ENCODE measurements around the gene FNDC3B. TPM values are rescaled to one million over a fixed set of nuclear protein-coding genes. Genes with fewer than 3 reads are reported as not detected.

FNDC3B gene
- total RNA-seq, 2 experiments from 2014 or later: 9.2 to 13.5 TPM

GRCh38 chr3:172119266-172119969 lies 80.0 kb downstream of the FNDC3B start:
- Mint-ChIP-seq H3K27ac (no peak overlapping the region), H3K27me3 (ENCODE audit: low read depth) (no peaks in the 10 kb centered on the region), H3K9me3 (no peaks in the 10 kb centered on the region), H3K4me1 (ENCODE audit: low read depth) (no peaks in the 10 kb centered on the region), H3K36me3 (ENCODE audit: low read depth) (peaks cover 15% of the 10 kb centered on the region), H3K4me3 (no peak overlapping the region)
- intact Hi-C loops (cut with micrococcal nuclease): no loop called here
- DNase-seq: no peak
- CTCF ChIA-PET: interaction anchor here (0.7 to 1.7 kb wide), 2 partner anchors 77 to 153 kb away, joined by 3 read pairs; no protein-coding TSS in a partner anchor

DNA sequence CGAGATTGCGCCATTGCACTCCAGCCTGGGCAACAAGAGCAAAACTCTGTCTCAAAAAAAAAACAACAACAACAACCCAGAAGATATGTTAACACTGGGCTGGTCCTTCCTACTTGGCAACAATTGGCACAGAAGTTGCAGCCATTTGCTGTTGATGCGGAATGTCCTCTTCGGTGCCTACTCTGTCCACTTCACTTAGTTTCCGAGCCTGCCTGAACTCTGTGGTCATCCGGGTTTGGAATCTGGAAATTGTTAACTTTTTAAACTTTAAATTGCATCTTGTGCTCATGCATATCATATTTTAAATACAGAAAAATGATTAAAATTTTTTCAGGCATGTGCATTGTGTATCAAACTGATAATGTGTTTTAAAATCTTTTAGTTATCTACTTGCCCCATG lies 81.5 kb downstream of the FNDC3B start:
- H3K4me1 Mint-ChIP-seq (ENCODE audit: low read depth): peaks cover 5% of the 10 kb centered on the region
- peaks cover 22% of the 10 kb centered on the region for H3K36me3 Mint-ChIP-seq (ENCODE audit: low read depth)
- H3K27ac Mint-ChIP-seq: no peak overlapping the region
- no peaks in the 10 kb centered on the region for H3K9me3 Mint-ChIP-seq
- DNase-seq: no peak
- CTCF ChIA-PET: no interaction called here
- no peaks in the 10 kb centered on the region for H3K27me3 Mint-ChIP-seq (ENCODE audit: low read depth)
- no peak overlapping the region for H3K4me3 Mint-ChIP-seq
- intact Hi-C loops (cut with micrococcal nuclease): no loop called here

GRCh38 chr3:172121981-172122380 lies 82.6 kb downstream of the FNDC3B start:
- CTCF ChIA-PET: interaction anchor here (0.7 kb wide), 2 partner anchors 12 to 14 kb away, joined by 3 read pairs; no protein-coding TSS in a partner anchor
- Mint-ChIP-seq H3K27ac (no peak overlapping the region), H3K9me3 (no peaks in the 10 kb centered on the region), H3K4me3 (no peak overlapping the region), H3K27me3 (ENCODE audit: low read depth) (no peaks in the 10 kb centered on the region), H3K4me1 (ENCODE audit: low read depth) (peaks cover 10% of the 10 kb centered on the region), H3K36me3 (ENCODE audit: low read depth) (peaks cover 22% of the 10 kb centered on the region)
- intact Hi-C loops (cut with micrococcal nuclease): no loop called here
- DNase-seq: no peak

DNA sequence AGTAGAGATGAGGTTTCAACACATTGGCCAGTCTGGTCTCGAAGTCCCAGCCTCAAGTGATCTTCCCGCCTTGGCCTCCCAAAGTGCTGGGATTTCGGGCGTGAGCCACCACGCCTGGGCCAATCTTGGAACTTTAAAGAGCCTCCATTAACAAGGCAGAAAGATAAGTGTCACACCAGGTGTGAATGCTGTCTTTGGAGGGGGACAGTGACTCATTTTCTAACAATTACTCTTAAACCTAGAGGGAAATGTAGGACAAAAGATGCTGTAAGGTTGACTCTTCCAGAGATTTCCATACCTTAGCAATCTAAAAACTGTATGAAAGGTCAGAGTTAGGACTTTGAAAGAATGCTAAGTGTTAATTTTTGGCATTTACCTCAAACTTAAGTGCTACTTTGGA lies 84.9 kb downstream of the FNDC3B start:
- CTCF ChIA-PET: no interaction called here
- intact Hi-C loops (cut with micrococcal nuclease): no loop called here

GRCh38 chr3:172125053-172125452 lies 85.7 kb downstream of the FNDC3B start:
- intact Hi-C loops (cut with micrococcal nuclease): no loop called here
- Mint-ChIP-seq H3K36me3 (ENCODE audit: low read depth) (peaks cover 14% of the 10 kb centered on the region), H3K4me3 (no peak overlapping the region), H3K9me3 (no peaks in the 10 kb centered on the region), H3K27me3 (ENCODE audit: low read depth) (no peaks in the 10 kb centered on the region), H3K27ac (no peak overlapping the region), H3K4me1 (ENCODE audit: low read depth) (peaks cover 21% of the 10 kb centered on the region)
- CTCF ChIA-PET: no interaction called here
- no peak for DNase-seq

More for the DNA sequence above, 84.9 kb downstream of the FNDC3B start:
- H3K4me1 Mint-ChIP-seq (ENCODE audit: low read depth): peaks cover 13% of the 10 kb centered on the region
- peaks cover 16% of the 10 kb centered on the region for H3K36me3 Mint-ChIP-seq (ENCODE audit: low read depth)
- no peaks in the 10 kb centered on the region for H3K9me3 Mint-ChIP-seq
- no peak overlapping the region for H3K4me3 Mint-ChIP-seq
- no peak overlapping the region for H3K27ac Mint-ChIP-seq
- DNase-seq: no peak
- H3K27me3 Mint-ChIP-seq (ENCODE audit: low read depth): no peaks in the 10 kb centered on the region

GRCh38 chr3:172125963-172126457 lies 86.6 kb downstream of the FNDC3B start:
- intact Hi-C loops (cut with micrococcal nuclease): no loop called here
- H3K4me3 Mint-ChIP-seq: no peak overlapping the region
- no peaks in the 10 kb centered on the region for H3K9me3 Mint-ChIP-seq
- H3K4me1 Mint-ChIP-seq (ENCODE audit: low read depth): peaks cover 26% of the 10 kb centered on the region
- H3K36me3 Mint-ChIP-seq (ENCODE audit: low read depth): peaks cover 14% of the 10 kb centered on the region
- no peak for DNase-seq
- CTCF ChIA-PET: no interaction called here
- no peaks in the 10 kb centered on the region for H3K27me3 Mint-ChIP-seq (ENCODE audit: low read depth)
- no peak overlapping the region for H3K27ac Mint-ChIP-seq

DNA sequence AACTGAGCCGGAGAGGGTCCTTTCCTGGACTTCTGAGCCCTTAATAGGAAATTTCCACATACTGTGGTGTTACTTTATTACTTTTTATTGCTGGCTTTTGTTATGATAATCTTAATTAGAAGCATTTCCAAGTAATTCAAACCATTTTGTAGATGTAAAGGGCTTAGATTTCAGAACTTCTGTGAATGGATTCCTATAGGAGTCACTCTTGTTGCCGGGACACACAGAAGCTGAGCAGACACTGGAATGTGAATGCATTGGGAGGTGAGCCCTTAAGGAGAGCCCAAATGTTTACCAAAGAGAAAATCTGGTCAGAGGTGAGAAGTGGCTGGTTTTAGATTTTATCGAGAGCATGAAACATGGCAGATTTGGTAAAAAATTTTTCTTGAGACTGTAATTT lies 87.4 kb downstream of the FNDC3B start:
- H3K4me3 Mint-ChIP-seq: no peak overlapping the region
- CTCF ChIA-PET: no interaction called here
- peaks cover 27% of the 10 kb centered on the region for H3K4me1 Mint-ChIP-seq (ENCODE audit: low read depth)
- H3K36me3 Mint-ChIP-seq (ENCODE audit: low read depth): peaks cover 14% of the 10 kb centered on the region
- no peaks in the 10 kb centered on the region for H3K27me3 Mint-ChIP-seq (ENCODE audit: low read depth)
- no peaks in the 10 kb centered on the region for H3K9me3 Mint-ChIP-seq
- DNase-seq: no peak
- intact Hi-C loops (cut with micrococcal nuclease): no loop called here
- no peak overlapping the region for H3K27ac Mint-ChIP-seq

GRCh38 chr3:172127141-172127540 lies 87.8 kb downstream of the FNDC3B start:
- Mint-ChIP-seq H3K4me3 (no peak overlapping the region), H3K27me3 (ENCODE audit: low read depth) (no peaks in the 10 kb centered on the region), H3K36me3 (ENCODE audit: low read depth) (peaks cover 14% of the 10 kb centered on the region), H3K4me1 (ENCODE audit: low read depth) (peaks cover 31% of the 10 kb centered on the region), H3K9me3 (no peaks in the 10 kb centered on the region), H3K27ac (no peak overlapping the region)
- intact Hi-C loops (cut with micrococcal nuclease): no loop called here
- CTCF ChIA-PET: no interaction called here
- no peak for DNase-seq

GRCh38 chr3:172127929-172128580 lies 88.7 kb downstream of the FNDC3B start:
- H3K4me1 Mint-ChIP-seq (ENCODE audit: low read depth): peaks cover 34% of the 10 kb centered on the region
- H3K9me3 Mint-ChIP-seq: no peaks in the 10 kb centered on the region
- intact Hi-C loops (cut with micrococcal nuclease): no loop called here
- CTCF ChIA-PET: interaction anchor here (0.9 kb wide), 1 partner anchor 21 kb away, joined by 3 read pairs; no protein-coding TSS in a partner anchor
- no peaks in the 10 kb centered on the region for H3K27me3 Mint-ChIP-seq (ENCODE audit: low read depth)
- H3K27ac Mint-ChIP-seq: no peak overlapping the region
- DNase-seq: no peak
- peaks cover 14% of the 10 kb centered on the region for H3K36me3 Mint-ChIP-seq (ENCODE audit: low read depth)
- no peak overlapping the region for H3K4me3 Mint-ChIP-seq

- DNase-seq: no peak
- H3K4me1 Mint-ChIP-seq (ENCODE audit: low read depth): peaks cover 37% of the 10 kb centered on the region
- H3K36me3 Mint-ChIP-seq (ENCODE audit: low read depth): peaks cover 14% of the 10 kb centered on the region
- no peak overlapping the region for H3K4me3 Mint-ChIP-seq
- no peaks in the 10 kb centered on the region for H3K9me3 Mint-ChIP-seq
- intact Hi-C loops (cut with micrococcal nuclease): no loop called here
- H3K27ac Mint-ChIP-seq: no peak overlapping the region
- CTCF ChIA-PET: interaction anchor here (0.6 to 0.7 kb wide), 2 partner anchors 22 to 168 kb away, joined by 3 read pairs; no protein-coding TSS in a partner anchor
- no peaks in the 10 kb centered on the region for H3K27me3 Mint-ChIP-seq (ENCODE audit: low read depth)
Measured at GRCh38 chr3:172128858-172129257, 89.5 kb downstream of the FNDC3B start.

- peaks cover 12% of the 10 kb centered on the region for H3K36me3 Mint-ChIP-seq (ENCODE audit: low read depth)
- intact Hi-C loops (cut with micrococcal nuclease): no loop called here
- H3K9me3 Mint-ChIP-seq: no peaks in the 10 kb centered on the region
- H3K27me3 Mint-ChIP-seq (ENCODE audit: low read depth): no peaks in the 10 kb centered on the region
- no peak overlapping the region for H3K27ac Mint-ChIP-seq
- H3K4me1 Mint-ChIP-seq (ENCODE audit: low read depth): peaks cover 42% of the 10 kb centered on the region
- DNase-seq: no peak
- no peak overlapping the region for H3K4me3 Mint-ChIP-seq
- CTCF ChIA-PET: interaction anchor here (0.6 to 0.7 kb wide), 2 partner anchors 22 to 168 kb away, joined by 3 read pairs; no protein-coding TSS in a partner anchor
Measured at GRCh38 chr3:172129498-172129849, 90.1 kb downstream of the FNDC3B start.

DNA sequence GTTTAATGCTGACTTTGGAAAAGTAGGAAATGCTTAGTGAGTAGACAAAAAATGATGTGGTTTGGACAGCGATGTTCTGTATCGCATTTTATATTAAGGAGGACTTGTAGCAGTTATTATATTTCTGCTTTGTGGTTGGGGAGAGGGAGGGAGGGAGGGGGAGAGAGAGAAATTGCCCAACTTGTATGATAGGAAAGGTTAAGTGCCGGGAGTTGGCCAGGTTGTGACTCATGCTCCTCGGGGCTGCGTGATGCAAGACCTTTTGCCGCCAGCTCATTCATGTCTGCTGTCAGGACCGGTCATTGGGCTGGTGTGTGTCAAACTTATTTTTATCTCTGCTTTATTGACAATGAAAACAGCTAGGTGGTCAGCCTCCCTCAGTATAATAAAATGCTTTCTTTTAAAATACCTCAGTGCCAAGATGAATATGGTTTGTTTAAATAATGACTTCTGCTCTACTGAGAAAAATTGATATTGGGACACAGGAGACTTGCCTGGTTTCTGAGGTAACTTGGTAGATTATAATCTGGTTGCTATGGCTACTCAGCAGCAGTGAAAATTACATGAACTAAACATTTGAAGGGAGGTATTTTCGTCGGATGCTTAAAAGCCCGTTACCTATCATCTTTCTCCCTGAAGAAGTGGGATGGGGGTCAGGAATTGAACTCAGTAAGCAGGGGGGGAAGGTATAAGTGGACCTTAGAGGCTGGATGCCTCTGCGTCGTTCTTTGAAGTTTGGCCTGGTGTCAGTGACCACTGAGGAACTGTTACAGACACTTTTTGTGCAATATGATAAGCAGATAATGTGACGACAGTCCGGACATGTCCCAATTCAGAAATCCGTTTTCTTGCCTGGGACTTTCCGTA lies 90.7 kb downstream of the FNDC3B start:
- intact Hi-C loops (cut with micrococcal nuclease): no loop called here
- H3K4me1 Mint-ChIP-seq (ENCODE audit: low read depth): peaks cover 40% of the 10 kb centered on the region
- no peak overlapping the region for H3K27ac Mint-ChIP-seq

More for the DNA sequence above, 90.7 kb downstream of the FNDC3B start:
- Mint-ChIP-seq H3K36me3 (ENCODE audit: low read depth) (peaks cover 8% of the 10 kb centered on the region), H3K27me3 (ENCODE audit: low read depth) (no peaks in the 10 kb centered on the region), H3K4me3 (no peak overlapping the region), H3K9me3 (no peaks in the 10 kb centered on the region)
- CTCF ChIA-PET: interaction anchor here (0.6 to 1.3 kb wide), 4 partner anchors 23 to 538 kb away, joined by 3 to 5 read pairs (median 3); no protein-coding TSS in a partner anchor
- DNase-seq: peak; percentile 56
